ENCODE measurements around the gene RRAGD. TPM values are rescaled to one million over a fixed set of nuclear protein-coding genes. Genes with fewer than 3 reads are reported as not detected.

Gene RRAGD
- total and polyA plus RNA-seq, 2 donors (not counting 1 experiment from before 2014, with no cell fraction given) = 0.27 to 4.5 TPM

- Mint-ChIP-seq H3K27me3 (peaks cover 5% of the 10 kb centered on the region), H3K9me3 (ENCODE audit: insufficient read depth) (no peaks in the 10 kb centered on the region), H3K27ac (no peak overlapping the region), H3K4me1 (peaks cover 3% of the 10 kb centered on the region), H3K4me3 (no peak overlapping the region)
- Histone ChIP-seq H3K27ac (ENCODE audit: low read length in 2 of 2) (no peak overlapping the region), H3K4me2 (replicated peaks; ENCODE audit: low read depth, low read length, poor library complexity, severe bottlenecking) (no peak overlapping the region), H2AFZ (ENCODE audit: insufficient read depth, low read depth, low read length, poor library complexity, severe bottlenecking) (no peak overlapping the region), H3K9ac (ENCODE audit: low read length) (no peak overlapping the region), H3K4me3 (ENCODE audit: control extremely low read depth in 1 of 5, extremely low read depth in 1 of 5, insufficient read depth in 1 of 5, low read depth in 2 of 5, low read length in 4 of 5) (no peak overlapping the region), H4K20me1 (ENCODE audit: control insufficient read depth, insufficient read depth, low read length, poor library complexity, severe bottlenecking) (no peaks in the 10 kb centered on the region), H3K9me3 (ENCODE audit: control extremely low read depth in 1 of 3, control insufficient read depth in 2 of 3, insufficient read depth in 1 of 3, low read length in 2 of 3) (no peaks in the 10 kb centered on the region), H3K4me1 (ENCODE audit: control insufficient read depth in 2 of 2, insufficient read depth in 2 of 2, low read length in 2 of 2) (peaks cover under 1 to 2% of the 10 kb centered on the region in 2 donors), H3K79me2 (ENCODE audit: control insufficient read depth, insufficient read depth, low read length) (no peaks in the 10 kb centered on the region), H3K27me3 (replicated peaks in 1 of 4; ENCODE audit: control extremely low read depth in 1 of 4, control insufficient read depth in 3 of 4, insufficient read depth in 4 of 4, low read length in 3 of 4) (no peaks in the 10 kb centered on the region), H3K36me3 (replicated peaks in 1 of 2; ENCODE audit: control extremely low read depth in 1 of 2, control insufficient read depth in 1 of 2, extremely low read depth in 1 of 2, insufficient read depth in 2 of 2, low read length in 1 of 2) (no peaks in the 10 kb centered on the region)
- DNase-seq (no peak), ATAC-seq (ENCODE audit: low read depth) (no peak)
- POLR2A ChIA-PET = no interaction called here
- intact Hi-C loops (cut with micrococcal nuclease) = loop anchor here (10.0 kb wide), 1 partner anchor 376 kb away; the partner anchor contains the start of gene MDN1
- CTCF ChIA-PET = no interaction called here
- no peak for TF ChIP-seq EZH2 (IDR thresholded peaks at IDR 0.05; ENCODE audit: borderline replicate concordance, insufficient read depth, low read depth, low read length, poor library complexity, severe bottlenecking)
- no peak for TF ChIP-seq CTCF (IDR thresholded peaks at IDR 0.05)
- WGBS (ENCODE audit: insufficient coverage) = no CpG with 5 or more reads among the region's 2 CpGs
These were observed 26.9 kb upstream of the RRAGD start for GRCh38 chr6:89439014-89439413.

GRCh38 chr6:89438248-89438647 is 26.2 kb upstream of the RRAGD start:
- H3K9me3 ChIP-seq (ENCODE audit: control extremely low read depth in 1 of 3, control insufficient read depth in 2 of 3, insufficient read depth in 1 of 3, low read length in 2 of 3) = no peaks in the 10 kb centered on the region
- H3K4me3 ChIP-seq (ENCODE audit: control extremely low read depth in 1 of 5, extremely low read depth in 1 of 5, insufficient read depth in 1 of 5, low read depth in 2 of 5, low read length in 4 of 5) = no peak overlapping the region
- intact Hi-C loops (cut with micrococcal nuclease) = loop anchor here (10.0 kb wide), 1 partner anchor 377 kb away; the partner anchor contains the start of gene MDN1
- H3K27me3 ChIP-seq (replicated peaks in 1 of 4; ENCODE audit: control extremely low read depth in 1 of 4, control insufficient read depth in 3 of 4, insufficient read depth in 4 of 4, low read length in 3 of 4) = no peaks in the 10 kb centered on the region
- ATAC-seq (ENCODE audit: low read depth) (no peak), DNase-seq (no peak)
- no peak overlapping the region for H3K27ac ChIP-seq (ENCODE audit: low read length in 2 of 2)
- no peaks in the 10 kb centered on the region for H3K79me2 ChIP-seq (ENCODE audit: control insufficient read depth, insufficient read depth, low read length)
- no CpG with 5 or more reads among the region's 1 CpG for WGBS (ENCODE audit: insufficient coverage)
- Mint-ChIP-seq H3K27me3 (peaks cover 5% of the 10 kb centered on the region), H3K9me3 (ENCODE audit: insufficient read depth) (no peaks in the 10 kb centered on the region), H3K4me1 (peaks cover 8% of the 10 kb centered on the region), H3K4me3 (no peak overlapping the region), H3K27ac (no peak overlapping the region)
- no peaks in the 10 kb centered on the region for H3K36me3 ChIP-seq (replicated peaks in 1 of 2; ENCODE audit: control extremely low read depth in 1 of 2, control insufficient read depth in 1 of 2, extremely low read depth in 1 of 2, insufficient read depth in 2 of 2, low read length in 1 of 2)
- H4K20me1 ChIP-seq (ENCODE audit: control insufficient read depth, insufficient read depth, low read length, poor library complexity, severe bottlenecking) = no peaks in the 10 kb centered on the region
- no peak overlapping the region for H3K4me2 ChIP-seq (replicated peaks; ENCODE audit: low read depth, low read length, poor library complexity, severe bottlenecking)
- ChIA-PET POLR2A (no interaction called here), CTCF (interaction anchor here (0.9 to 1.4 kb wide), 3 partner anchors 171 to 1041 kb away, joined by 3 to 7 read pairs (median 4); no protein-coding TSS in a partner anchor)
- H3K9ac ChIP-seq (ENCODE audit: low read length) = no peak overlapping the region
- TF ChIP-seq CTCF (IDR thresholded peaks at IDR 0.05) (no peak), EZH2 (IDR thresholded peaks at IDR 0.05; ENCODE audit: borderline replicate concordance, insufficient read depth, low read depth, low read length, poor library complexity, severe bottlenecking) (no peak)
- no peak overlapping the region for H2AFZ ChIP-seq (ENCODE audit: insufficient read depth, low read depth, low read length, poor library complexity, severe bottlenecking)
- H3K4me1 ChIP-seq (ENCODE audit: control insufficient read depth in 2 of 2, insufficient read depth in 2 of 2, low read length in 2 of 2) = peaks cover 4 to 7% of the 10 kb centered on the region in 2 donors

Measured in B cell (primary cell).